Neural cell (in vitro differentiated cells): ENCODE results near the gene SLC25A47.

ENCODE experiments used
- CTCF ChIP-seq: fragments of 450-650 bp; IDR thresholded peaks from 2 replicates; pipeline ENCODE4 v1.5.1; 2014; ENCODE audit warnings: antibody characterized with exemption, mild to moderate bottlenecking, moderate library complexity; ENCODE audit not compliant: poor library complexity, severe bottlenecking
- EZH2 ChIP-seq: fragments of 200-600, 300-800 bp; shearing (Covaris generic), sonication (generic); IDR thresholded peaks from 2 replicates; pipeline ENCODE4 v1.6.1; 2014; ENCODE audit warnings: antibody characterized with exemption, low read length, borderline replicate concordance, mild to moderate bottlenecking; ENCODE audit not compliant: insufficient read depth, poor library complexity, severe bottlenecking
- MXI1 ChIP-seq: fragments of 450-650 bp; conservative IDR thresholded peaks from 2 replicates; pipeline ENCODE4 v1.6.1; 2014; ENCODE audit warnings: antibody characterized with exemption, mild to moderate bottlenecking; ENCODE audit not compliant: poor library complexity, severe bottlenecking
- TAF1 ChIP-seq: IDR thresholded peaks from 2 replicates; pipeline ENCODE4 v1.6.1; 2012; ENCODE audit warnings: low read depth

GRCh38 chr14:100317912-100318808, 5.0 kb upstream of the SLC25A47 start:
- TF ChIP-seq CTCF (no peak), EZH2 (no peak), TAF1 (no peak), MXI1 (no peak)
